Activated CD8-positive, alpha-beta memory T cell treated with anti-CD3 and anti-CD28 coated beads for 36 hours (primary cell): ENCODE data around the gene NCK2. TPM values are rescaled to one million over a fixed set of nuclear protein-coding genes. Genes with fewer than 3 reads are reported as not detected.

Experiments
- CTCF ChIA-PET: fragments of 350-600 bp; sonication (Branson Sonifier 250); formaldehyde crosslinking; loops from one replicate; lab custom pipeline; 2021; ENCODE audit warnings: antibody characterized with exemption; lab: Charles Lee
- POLR2A ChIA-PET: fragments of 350-600 bp; sonication (Branson Sonifier 250); formaldehyde crosslinking; loops from one replicate; lab custom pipeline; 2021; ENCODE audit warnings: antibody characterized with exemption; lab: Charles Lee
- total RNA-seq, 2 experiments: library from RNA; stranded (reverse); gene quantifications; one replicate each; pipeline ENCODE4 v1.2.3, GENCODE V29; 2021

The NCK2 gene
- total RNA-seq, 2 experiments from 2014 or later = 58.5 to 59.3 TPM

GRCh38 chr2:105843476-105844374, 99.0 kb downstream of the NCK2 start:
- ChIA-PET POLR2A (no interaction called here), CTCF (no interaction called here)

GRCh38 chr2:105845976-105846375, 101.3 kb downstream of the NCK2 start:
- ChIA-PET POLR2A (no interaction called here), CTCF (no interaction called here)

DNA sequence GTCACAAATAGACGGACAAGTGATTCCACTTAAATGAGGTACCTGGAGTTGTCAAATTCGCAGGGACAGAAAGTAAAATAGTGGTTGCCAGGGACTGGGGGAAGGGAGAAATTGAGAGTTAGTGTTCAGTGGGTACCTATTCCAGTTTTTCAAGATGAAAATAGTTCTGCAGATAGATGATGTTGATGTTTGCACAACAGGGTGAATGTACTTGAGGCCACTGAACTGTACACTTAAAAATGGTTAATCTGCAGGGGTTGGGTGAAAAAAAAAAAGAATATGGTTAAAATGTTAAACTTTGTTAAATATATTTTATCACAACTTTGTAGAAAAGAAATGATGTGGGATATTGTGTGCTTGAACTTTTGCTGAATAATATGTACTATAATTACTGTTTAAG, 102.3 kb downstream of the NCK2 start:
- POLR2A ChIA-PET = no interaction called here
- CTCF ChIA-PET = no interaction called here

GRCh38 chr2:105848367-105848766, 103.7 kb downstream of the NCK2 start:
- ChIA-PET POLR2A (no interaction called here), CTCF (no interaction called here)

- ChIA-PET POLR2A (no interaction called here), CTCF (interaction anchor here (0.6 kb wide), 1 partner anchor 39 kb away, joined by 4 read pairs; no protein-coding TSS in a partner anchor)
These were observed 104.9 kb downstream of the NCK2 start for GRCh38 chr2:105849431-105850179.

- ChIA-PET CTCF (no interaction called here), POLR2A (no interaction called here)
These were observed 107.4 kb downstream of the NCK2 start for GRCh38 chr2:105852066-105852465.

DNA sequence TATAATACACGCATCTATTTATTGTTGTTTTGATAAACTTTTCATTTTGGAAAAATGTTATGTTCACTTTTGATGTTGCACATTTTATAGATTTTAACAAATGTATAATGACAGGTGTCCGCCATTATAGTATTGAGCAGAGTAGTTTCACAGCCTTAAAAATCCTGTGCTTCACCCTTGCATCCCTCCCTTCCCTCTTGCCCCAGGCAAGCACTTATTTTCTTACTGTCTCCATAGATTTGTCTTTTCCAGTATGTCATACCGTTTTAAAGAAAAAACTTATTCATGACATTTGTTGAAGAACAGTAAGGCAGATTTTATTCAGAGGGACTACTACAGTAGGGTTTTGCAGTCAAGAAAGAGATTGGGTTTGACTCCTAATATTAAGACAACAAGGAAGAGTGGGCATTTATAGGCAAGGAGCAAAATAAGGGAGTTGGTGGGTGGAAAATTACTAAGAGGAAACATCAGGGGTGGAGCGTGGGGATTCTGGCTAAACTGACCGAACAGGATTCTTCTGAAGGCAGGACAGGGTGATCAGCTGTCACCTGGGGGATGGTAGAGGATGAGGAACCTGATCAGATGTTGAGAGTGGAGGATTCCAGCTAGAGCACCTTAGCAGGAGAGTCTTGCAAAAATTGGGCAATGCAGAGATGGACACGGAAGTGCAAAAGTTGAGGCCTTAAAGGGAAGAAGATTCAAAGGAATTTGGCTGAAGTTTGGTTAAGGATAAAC, 108.8 kb downstream of the NCK2 start:
- POLR2A ChIA-PET = no interaction called here
- CTCF ChIA-PET = interaction anchor here (0.6 kb wide), 1 partner anchor 52 kb away, joined by 3 read pairs; no protein-coding TSS in a partner anchor

DNA sequence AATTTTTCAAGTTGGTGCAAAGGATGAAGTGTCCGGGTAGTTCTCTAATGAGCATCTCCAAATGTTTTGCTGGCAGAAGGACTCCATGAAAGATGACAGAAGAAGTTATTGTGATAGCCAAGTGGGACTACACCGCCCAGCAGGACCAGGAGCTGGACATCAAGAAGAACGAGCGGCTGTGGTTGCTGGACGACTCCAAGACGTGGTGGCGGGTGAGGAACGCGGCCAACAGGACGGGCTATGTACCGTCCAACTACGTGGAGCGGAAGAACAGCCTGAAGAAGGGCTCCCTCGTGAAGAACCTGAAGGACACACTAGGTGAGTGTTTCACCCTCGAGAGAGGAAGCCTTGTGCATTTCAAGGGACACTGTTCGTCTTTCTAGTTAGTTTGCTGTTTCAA, 110.3 kb downstream of the NCK2 start:
- POLR2A ChIA-PET = no interaction called here
- CTCF ChIA-PET = no interaction called here

GRCh38 chr2:105856581-105856980, 111.9 kb downstream of the NCK2 start:
- CTCF ChIA-PET = interaction anchor here (0.6 to 1.7 kb wide), 5 partner anchors 16 to 98 kb away, joined by 3 to 7 read pairs (median 4); no protein-coding TSS in a partner anchor

GRCh38 chr2:105857076-105857740, 112.5 kb downstream of the NCK2 start:
- ChIA-PET CTCF (interaction anchor here (0.6 to 1.7 kb wide), 7 partner anchors 17 to 204 kb away, joined by 3 to 7 read pairs (median 3); no protein-coding TSS in a partner anchor), POLR2A (interaction anchor here (0.6 kb wide), 1 partner anchor 113 kb away, joined by 3 read pairs; no protein-coding TSS in a partner anchor)

More at GRCh38 chr2:105856581-105856980, 111.9 kb downstream of the NCK2 start:
- POLR2A ChIA-PET = interaction anchor here (0.6 kb wide), 1 partner anchor 113 kb away, joined by 3 read pairs; no protein-coding TSS in a partner anchor

DNA sequence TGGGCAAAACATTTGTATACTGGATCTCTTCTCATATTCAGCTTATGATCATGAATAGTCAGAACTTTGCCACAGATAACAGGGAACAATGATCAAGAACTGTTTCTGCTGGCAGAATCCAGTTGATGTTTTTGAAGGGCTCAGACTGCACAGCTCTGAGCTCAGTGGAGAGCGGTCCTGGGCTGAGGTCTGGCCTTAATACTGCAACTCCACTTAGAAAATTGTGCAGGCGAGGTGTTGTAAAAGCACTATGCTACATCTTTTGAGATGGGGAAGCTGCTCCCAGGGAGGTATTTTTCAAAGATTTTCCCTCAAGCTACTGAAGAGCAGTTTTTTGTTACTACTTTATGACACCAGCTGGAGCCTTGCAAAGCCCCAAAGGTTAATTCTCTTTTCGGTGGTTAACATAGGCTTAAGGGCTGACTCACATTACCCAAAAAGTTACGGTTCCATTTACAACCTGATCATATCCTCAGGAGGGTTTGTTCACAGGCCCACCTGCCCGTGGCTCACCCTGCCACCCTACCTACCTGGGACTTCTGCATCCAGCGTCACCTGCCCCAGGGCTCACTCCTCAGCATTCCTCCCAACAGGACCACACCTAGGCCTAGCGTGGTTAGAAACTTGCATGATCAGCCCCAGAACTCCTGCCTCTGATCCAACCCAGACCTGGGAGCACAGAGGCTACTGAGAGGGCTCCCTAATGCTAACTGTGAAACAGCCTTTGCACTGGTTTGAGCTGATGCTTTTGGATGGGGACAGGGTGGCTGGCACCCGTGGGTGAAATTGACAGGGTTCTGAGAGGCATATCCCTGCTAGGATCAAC, 114.4 kb downstream of the NCK2 start:
- POLR2A ChIA-PET = interaction anchor here (0.6 to 1.8 kb wide), 2 partner anchors 76 to 113 kb away, joined by 3 to 6 read pairs; no protein-coding TSS in a partner anchor
- CTCF ChIA-PET = interaction anchor here (1.0 kb wide), 1 partner anchor 113 kb away, joined by 3 read pairs; no protein-coding TSS in a partner anchor

- CTCF ChIA-PET = no interaction called here
- POLR2A ChIA-PET = interaction anchor here (1.8 kb wide), 1 partner anchor 114 kb away, joined by 6 read pairs; no protein-coding TSS in a partner anchor
These were observed 114.9 kb downstream of the NCK2 start for GRCh38 chr2:105859694-105859951.

GRCh38 chr2:105860567-105860966, 115.9 kb downstream of the NCK2 start:
- ChIA-PET POLR2A (interaction anchor here (0.6 kb wide), 1 partner anchor 41 kb away, joined by 4 read pairs; no protein-coding TSS in a partner anchor), CTCF (interaction anchor here (0.7 kb wide), 1 partner anchor 73 kb away, joined by 3 read pairs; no protein-coding TSS in a partner anchor)

DNA sequence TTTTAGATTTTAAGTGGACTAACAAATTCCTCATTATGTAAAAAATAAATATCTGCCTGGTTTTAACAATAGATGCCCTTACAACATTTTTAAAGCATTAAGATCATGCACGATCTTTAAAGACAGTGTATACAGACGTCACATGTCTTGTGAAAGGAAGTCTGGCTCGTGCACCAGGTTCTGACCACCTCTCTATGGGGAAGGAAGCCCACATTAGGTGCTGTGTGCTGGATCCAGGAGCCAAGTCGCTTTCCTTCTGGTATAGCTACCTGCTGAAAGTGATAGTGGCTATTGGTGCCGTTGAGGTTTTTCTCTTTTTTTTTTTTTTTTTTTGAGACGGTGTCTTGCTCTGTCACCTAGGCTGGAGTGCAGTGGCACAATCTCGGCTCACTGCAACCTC, 116.5 kb downstream of the NCK2 start:
- POLR2A ChIA-PET = interaction anchor here (0.6 to 0.7 kb wide), 2 partner anchors 14 to 41 kb away, joined by 4 to 5 read pairs; no protein-coding TSS in a partner anchor
- CTCF ChIA-PET = interaction anchor here (0.7 kb wide), 1 partner anchor 74 kb away, joined by 3 read pairs; no protein-coding TSS in a partner anchor

GRCh38 chr2:105862843-105863242, 118.1 kb downstream of the NCK2 start:
- POLR2A ChIA-PET = interaction anchor here (1.1 kb wide), 1 partner anchor 17 kb away, joined by 3 read pairs; no protein-coding TSS in a partner anchor
- CTCF ChIA-PET = interaction anchor here (0.6 to 1.1 kb wide), 3 partner anchors 10 to 89 kb away, joined by 3 to 4 read pairs (median 3); no protein-coding TSS in a partner anchor

- CTCF ChIA-PET = interaction anchor here (1.3 kb wide), 1 partner anchor 24 kb away, joined by 3 read pairs; no protein-coding TSS in a partner anchor
- POLR2A ChIA-PET = interaction anchor here (0.6 kb wide), 1 partner anchor 21 kb away, joined by 4 read pairs; no protein-coding TSS in a partner anchor
These were observed 119.5 kb downstream of the NCK2 start for GRCh38 chr2:105864262-105864661.
